ENCODE data around the gene GCLC.

GCLC gene

GRCh38 chr6:53474010-53474409, 70.9 kb downstream of the GCLC start:
- H3K27me3 ChIP-seq (ENCODE audit: insufficient read depth, low read depth, severe bottlenecking) = no peaks in the 10 kb centered on the region

GRCh38 chr6:53469163-53469562, 75.7 kb downstream of the GCLC start:
- DNase-seq = no peak
- TF ChIP-seq CTCF (IDR thresholded peaks at IDR 0.05; ENCODE audit: low read depth, low read length) = no peak
- Histone ChIP-seq H3K9me3 (ENCODE audit: severe bottlenecking) (no peaks in the 10 kb centered on the region), H3K27ac (no peak overlapping the region), H3K27me3 (ENCODE audit: insufficient read depth, low read depth, severe bottlenecking) (no peaks in the 10 kb centered on the region), H3K36me3 (no peaks in the 10 kb centered on the region), H3K4me3 (ENCODE audit: low read depth, low read length) (no peak overlapping the region)

More at GRCh38 chr6:53474010-53474409, 70.9 kb downstream of the GCLC start:
- Histone ChIP-seq H3K9me3 (ENCODE audit: severe bottlenecking) (no peaks in the 10 kb centered on the region), H3K36me3 (no peaks in the 10 kb centered on the region), H3K4me3 (ENCODE audit: low read depth, low read length) (no peak overlapping the region), H3K27ac (no peak overlapping the region)
- TF ChIP-seq CTCF (IDR thresholded peaks at IDR 0.05; ENCODE audit: low read depth, low read length) = no peak
- no peak for DNase-seq

GRCh38 chr6:53466257-53466656, 78.6 kb downstream of the GCLC start:
- Histone ChIP-seq H3K36me3 (no peaks in the 10 kb centered on the region), H3K27ac (no peak overlapping the region), H3K4me3 (ENCODE audit: low read depth, low read length) (no peak overlapping the region), H3K9me3 (ENCODE audit: severe bottlenecking) (no peaks in the 10 kb centered on the region), H3K27me3 (ENCODE audit: insufficient read depth, low read depth, severe bottlenecking) (no peaks in the 10 kb centered on the region)
- TF ChIP-seq CTCF (IDR thresholded peaks at IDR 0.05; ENCODE audit: low read depth, low read length) = no peak
- DNase-seq = no peak

GRCh38 chr6:53465732-53466131, 79.2 kb downstream of the GCLC start:
- no peak overlapping the region for H3K27ac ChIP-seq
- no peaks in the 10 kb centered on the region for H3K27me3 ChIP-seq (ENCODE audit: insufficient read depth, low read depth, severe bottlenecking)
- DNase-seq = no peak
- no peak for TF ChIP-seq CTCF (IDR thresholded peaks at IDR 0.05; ENCODE audit: low read depth, low read length)
- H3K36me3 ChIP-seq = no peaks in the 10 kb centered on the region
- no peak overlapping the region for H3K4me3 ChIP-seq (ENCODE audit: low read depth, low read length)
- no peaks in the 10 kb centered on the region for H3K9me3 ChIP-seq (ENCODE audit: severe bottlenecking)

- no peaks in the 10 kb centered on the region for H3K27me3 ChIP-seq (ENCODE audit: insufficient read depth, low read depth, severe bottlenecking)
- H3K27ac ChIP-seq = no peak overlapping the region
- TF ChIP-seq CTCF (IDR thresholded peaks at IDR 0.05; ENCODE audit: low read depth, low read length) = no peak
- H3K9me3 ChIP-seq (ENCODE audit: severe bottlenecking) = no peaks in the 10 kb centered on the region
- H3K36me3 ChIP-seq = no peaks in the 10 kb centered on the region
- no peak for DNase-seq
- H3K4me3 ChIP-seq (ENCODE audit: low read depth, low read length) = no peak overlapping the region
Measured at GRCh38 chr6:53464927-53465460, 79.9 kb downstream of the GCLC start.

GRCh38 chr6:53464483-53464882, 80.4 kb downstream of the GCLC start:
- Histone ChIP-seq H3K4me3 (ENCODE audit: low read depth, low read length) (no peak overlapping the region), H3K9me3 (ENCODE audit: severe bottlenecking) (no peaks in the 10 kb centered on the region), H3K36me3 (no peaks in the 10 kb centered on the region), H3K27ac (no peak overlapping the region), H3K27me3 (ENCODE audit: insufficient read depth, low read depth, severe bottlenecking) (no peaks in the 10 kb centered on the region)
- DNase-seq = no peak
- no peak for TF ChIP-seq CTCF (IDR thresholded peaks at IDR 0.05; ENCODE audit: low read depth, low read length)
